HL-60 (cell line): Measurements from ENCODE around the gene KDM6A.

Experiments used
- DNase-seq, 2 experiments: peaks; one replicate each; pipeline ENCODE4 v3.0.0-alpha.2; 2010 to 2020; ENCODE audit warnings: low read depth in 1 of 2, low spot score in 1 of 2
- H3K27ac ChIP-seq: fragments of 250-450 bp; sonication (Bioruptor Pico); replicated peaks from 2 replicates; pipeline ENCODE4 v1.5.1; 2020; ENCODE audit warnings: mild to moderate bottlenecking, moderate library complexity
- H3K27me3 ChIP-seq: fragments of 250-450 bp; sonication (Bioruptor Pico); 2 replicates; pipeline ENCODE4 v1.5.1; 2021; ENCODE audit warnings: mild to moderate bottlenecking, moderate library complexity; ENCODE audit not compliant: insufficient read depth, poor library complexity, severe bottlenecking
- H3K4me3 ChIP-seq: replicated peaks from 2 replicates; pipeline ENCODE4 v1.5.1; 2011; ENCODE audit warnings: mild to moderate bottlenecking, control low read depth, low read length; ENCODE audit not compliant: insufficient read depth
- GABPA ChIP-seq: IDR thresholded peaks from 2 replicates; pipeline ENCODE4 v1.6.1; 2012; ENCODE audit warnings: low read depth
- POLR2AphosphoS5 ChIP-seq: IDR thresholded peaks from 2 replicates; pipeline ENCODE4 v1.6.1; 2012; ENCODE audit warnings: low read depth
- SPI1 ChIP-seq: IDR thresholded peaks from 2 replicates; pipeline ENCODE4 v1.6.1; 2012; ENCODE audit warnings: low read depth, mild to moderate bottlenecking, borderline replicate concordance
- TF ChIP-seq, protein P1 (sequence below): IDR thresholded peaks from one replicate; pipeline ENCODE4 v1.5.1; 2011; ENCODE audit warnings: low read length, control low read depth, inconsistent platforms; ENCODE audit not compliant: insufficient read depth
- TF ChIP-seq, protein P2 (sequence below): IDR thresholded peaks from 2 replicates; pipeline ENCODE4 v1.6.1; 2012; ENCODE audit warnings: low read depth; ENCODE audit not compliant: insufficient replicate concordance

Gene KDM6A

DNA sequence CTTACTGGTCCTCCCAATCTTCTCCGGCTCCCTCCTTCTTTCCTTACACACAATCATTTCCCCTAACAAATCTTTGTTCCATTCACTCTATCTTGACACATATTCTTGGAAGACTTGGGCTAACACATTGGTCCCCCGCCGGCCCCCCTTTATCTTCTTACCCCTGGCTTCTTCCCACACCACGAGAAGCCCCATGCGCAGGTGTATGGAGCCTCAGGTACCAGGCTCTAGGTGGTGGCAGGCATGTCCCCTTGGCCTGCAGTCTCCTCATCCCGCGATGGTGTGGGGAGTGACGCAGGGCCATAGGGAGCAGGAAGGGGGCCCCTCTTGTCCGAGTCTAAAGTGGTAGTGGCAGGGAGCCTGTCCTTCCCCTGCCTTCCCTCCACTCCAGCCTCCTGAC is 277.8 kb downstream of the KDM6A start:
- TF ChIP-seq, protein P1, sequence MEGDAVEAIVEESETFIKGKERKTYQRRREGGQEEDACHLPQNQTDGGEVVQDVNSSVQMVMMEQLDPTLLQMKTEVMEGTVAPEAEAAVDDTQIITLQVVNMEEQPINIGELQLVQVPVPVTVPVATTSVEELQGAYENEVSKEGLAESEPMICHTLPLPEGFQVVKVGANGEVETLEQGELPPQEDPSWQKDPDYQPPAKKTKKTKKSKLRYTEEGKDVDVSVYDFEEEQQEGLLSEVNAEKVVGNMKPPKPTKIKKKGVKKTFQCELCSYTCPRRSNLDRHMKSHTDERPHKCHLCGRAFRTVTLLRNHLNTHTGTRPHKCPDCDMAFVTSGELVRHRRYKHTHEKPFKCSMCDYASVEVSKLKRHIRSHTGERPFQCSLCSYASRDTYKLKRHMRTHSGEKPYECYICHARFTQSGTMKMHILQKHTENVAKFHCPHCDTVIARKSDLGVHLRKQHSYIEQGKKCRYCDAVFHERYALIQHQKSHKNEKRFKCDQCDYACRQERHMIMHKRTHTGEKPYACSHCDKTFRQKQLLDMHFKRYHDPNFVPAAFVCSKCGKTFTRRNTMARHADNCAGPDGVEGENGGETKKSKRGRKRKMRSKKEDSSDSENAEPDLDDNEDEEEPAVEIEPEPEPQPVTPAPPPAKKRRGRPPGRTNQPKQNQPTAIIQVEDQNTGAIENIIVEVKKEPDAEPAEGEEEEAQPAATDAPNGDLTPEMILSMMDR, result no peak
- TF ChIP-seq, protein P2, sequence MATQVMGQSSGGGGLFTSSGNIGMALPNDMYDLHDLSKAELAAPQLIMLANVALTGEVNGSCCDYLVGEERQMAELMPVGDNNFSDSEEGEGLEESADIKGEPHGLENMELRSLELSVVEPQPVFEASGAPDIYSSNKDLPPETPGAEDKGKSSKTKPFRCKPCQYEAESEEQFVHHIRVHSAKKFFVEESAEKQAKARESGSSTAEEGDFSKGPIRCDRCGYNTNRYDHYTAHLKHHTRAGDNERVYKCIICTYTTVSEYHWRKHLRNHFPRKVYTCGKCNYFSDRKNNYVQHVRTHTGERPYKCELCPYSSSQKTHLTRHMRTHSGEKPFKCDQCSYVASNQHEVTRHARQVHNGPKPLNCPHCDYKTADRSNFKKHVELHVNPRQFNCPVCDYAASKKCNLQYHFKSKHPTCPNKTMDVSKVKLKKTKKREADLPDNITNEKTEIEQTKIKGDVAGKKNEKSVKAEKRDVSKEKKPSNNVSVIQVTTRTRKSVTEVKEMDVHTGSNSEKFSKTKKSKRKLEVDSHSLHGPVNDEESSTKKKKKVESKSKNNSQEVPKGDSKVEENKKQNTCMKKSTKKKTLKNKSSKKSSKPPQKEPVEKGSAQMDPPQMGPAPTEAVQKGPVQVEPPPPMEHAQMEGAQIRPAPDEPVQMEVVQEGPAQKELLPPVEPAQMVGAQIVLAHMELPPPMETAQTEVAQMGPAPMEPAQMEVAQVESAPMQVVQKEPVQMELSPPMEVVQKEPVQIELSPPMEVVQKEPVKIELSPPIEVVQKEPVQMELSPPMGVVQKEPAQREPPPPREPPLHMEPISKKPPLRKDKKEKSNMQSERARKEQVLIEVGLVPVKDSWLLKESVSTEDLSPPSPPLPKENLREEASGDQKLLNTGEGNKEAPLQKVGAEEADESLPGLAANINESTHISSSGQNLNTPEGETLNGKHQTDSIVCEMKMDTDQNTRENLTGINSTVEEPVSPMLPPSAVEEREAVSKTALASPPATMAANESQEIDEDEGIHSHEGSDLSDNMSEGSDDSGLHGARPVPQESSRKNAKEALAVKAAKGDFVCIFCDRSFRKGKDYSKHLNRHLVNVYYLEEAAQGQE, result no peak
- TF ChIP-seq POLR2AphosphoS5 (no peak), SPI1 (no peak), GABPA (no peak)
- no peaks in the 10 kb centered on the region for H3K27me3 ChIP-seq
- no peak overlapping the region for H3K27ac ChIP-seq
- DNase-seq, result no peak
- no peak overlapping the region for H3K4me3 ChIP-seq

DNA sequence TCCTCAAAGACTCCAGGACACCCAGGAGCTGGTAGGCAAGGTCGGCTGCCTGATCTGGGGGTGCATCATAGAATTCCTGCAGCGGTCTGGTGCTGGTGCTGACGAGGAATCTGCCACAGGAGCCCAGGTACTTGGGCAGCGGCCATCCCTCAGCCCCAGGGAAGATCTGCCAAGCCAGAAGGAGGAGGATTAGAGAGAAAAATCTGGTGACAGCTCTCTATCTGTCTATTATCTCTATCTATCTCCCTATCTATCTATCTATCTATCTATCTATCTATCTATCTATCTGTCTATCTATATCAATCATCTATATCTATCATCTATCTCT is 281.0 kb downstream of the KDM6A start:
- TF ChIP-seq, protein P2, result no peak
- TF ChIP-seq, protein P1, result no peak
- TF ChIP-seq SPI1 (no peak), POLR2AphosphoS5 (no peak), GABPA (no peak)
- Histone ChIP-seq H3K27me3 (no peaks in the 10 kb centered on the region), H3K27ac (no peak overlapping the region), H3K4me3 (no peak overlapping the region)
- DNase-seq, result no peak

DNA sequence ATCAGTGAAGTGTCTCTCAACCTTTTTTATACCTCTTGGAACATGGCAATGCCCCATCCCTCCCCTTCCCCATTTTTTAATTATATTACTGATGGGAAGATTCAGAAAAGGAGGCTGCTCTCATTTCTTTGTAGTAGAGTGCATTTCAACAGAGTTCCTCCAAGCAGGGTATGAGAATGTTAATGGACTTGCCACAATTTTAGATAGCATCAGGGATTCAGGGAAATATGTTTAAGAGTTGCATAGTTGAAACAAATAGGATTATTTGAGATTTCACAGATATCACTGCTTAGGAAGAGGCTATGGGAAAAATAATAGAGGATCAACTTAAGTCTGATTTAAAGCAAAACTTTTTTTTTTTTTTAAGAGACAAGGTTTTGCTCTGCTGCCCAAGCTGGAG is 281.5 kb downstream of the KDM6A start:
- no peak overlapping the region for H3K27ac ChIP-seq
- no peak overlapping the region for H3K4me3 ChIP-seq
- no peak for TF ChIP-seq GABPA
- TF ChIP-seq, protein P2, result no peak
- H3K27me3 ChIP-seq, result no peaks in the 10 kb centered on the region
- DNase-seq, result no peak

DNA sequence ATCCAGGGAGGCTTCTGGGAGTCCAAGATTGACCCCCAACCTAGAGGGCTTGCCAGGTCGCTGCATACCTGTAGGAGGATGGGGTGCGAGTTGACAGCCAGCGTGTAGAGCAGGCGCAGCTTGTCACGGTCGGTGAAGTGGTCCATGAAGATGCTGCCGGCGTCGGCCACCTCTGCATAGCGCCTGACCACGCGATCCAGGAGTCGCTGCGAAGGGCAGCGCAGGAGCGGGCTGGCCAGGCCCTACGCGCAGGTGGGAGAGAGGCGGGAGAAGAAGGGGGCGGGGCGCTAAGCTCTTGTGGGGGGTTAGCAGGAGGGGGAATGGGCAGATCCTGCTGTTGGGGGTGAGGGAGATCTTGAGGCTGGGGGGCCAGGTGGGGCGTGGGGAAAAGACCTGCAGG is 284.7 kb downstream of the KDM6A start:
- no peak for DNase-seq
- Histone ChIP-seq H3K27me3 (no peaks in the 10 kb centered on the region), H3K4me3 (no peak overlapping the region), H3K27ac (no peak overlapping the region)
- TF ChIP-seq GABPA (no peak), SPI1 (no peak), POLR2AphosphoS5 (no peak)
